Breast epithelium (tissue), 3 donors: ENCODE results near the gene SSU72.

ENCODE experiments used
- POLR2A ChIP-seq: fragments of 450-650 bp; IDR thresholded peaks from one replicate; pipeline ENCODE4 v1.6.1; 2016; ENCODE audit warnings: antibody characterized with exemption, mild to moderate bottlenecking, moderate library complexity
- TF ChIP-seq, protein P1 (sequence below), 3 donors: fragments of 450-650 bp; IDR thresholded peaks; one replicate each; pipeline ENCODE4 v1.5.1; 2016 to 2017; ENCODE audit warnings: antibody characterized with exemption in 3 of 3, mild to moderate bottlenecking in 3 of 3, moderate library complexity in 3 of 3

GRCh38 chr1:1511533-1512285, 63.0 kb downstream of the SSU72 start, which contains the start of gene ATAD3A:
- TF ChIP-seq POLR2A = no peak
- TF ChIP-seq, protein P1, sequence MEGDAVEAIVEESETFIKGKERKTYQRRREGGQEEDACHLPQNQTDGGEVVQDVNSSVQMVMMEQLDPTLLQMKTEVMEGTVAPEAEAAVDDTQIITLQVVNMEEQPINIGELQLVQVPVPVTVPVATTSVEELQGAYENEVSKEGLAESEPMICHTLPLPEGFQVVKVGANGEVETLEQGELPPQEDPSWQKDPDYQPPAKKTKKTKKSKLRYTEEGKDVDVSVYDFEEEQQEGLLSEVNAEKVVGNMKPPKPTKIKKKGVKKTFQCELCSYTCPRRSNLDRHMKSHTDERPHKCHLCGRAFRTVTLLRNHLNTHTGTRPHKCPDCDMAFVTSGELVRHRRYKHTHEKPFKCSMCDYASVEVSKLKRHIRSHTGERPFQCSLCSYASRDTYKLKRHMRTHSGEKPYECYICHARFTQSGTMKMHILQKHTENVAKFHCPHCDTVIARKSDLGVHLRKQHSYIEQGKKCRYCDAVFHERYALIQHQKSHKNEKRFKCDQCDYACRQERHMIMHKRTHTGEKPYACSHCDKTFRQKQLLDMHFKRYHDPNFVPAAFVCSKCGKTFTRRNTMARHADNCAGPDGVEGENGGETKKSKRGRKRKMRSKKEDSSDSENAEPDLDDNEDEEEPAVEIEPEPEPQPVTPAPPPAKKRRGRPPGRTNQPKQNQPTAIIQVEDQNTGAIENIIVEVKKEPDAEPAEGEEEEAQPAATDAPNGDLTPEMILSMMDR (IDR thresholded peaks at IDR 0.05) = no peak
